ENCODE results near the gene URM1. TPM values are rescaled to one million over a fixed set of nuclear protein-coding genes. Genes with fewer than 3 reads are reported as not detected.

The URM1 gene
- total RNA-seq, 1 experiment from 2014 or later, result 45.4 TPM

DNA sequence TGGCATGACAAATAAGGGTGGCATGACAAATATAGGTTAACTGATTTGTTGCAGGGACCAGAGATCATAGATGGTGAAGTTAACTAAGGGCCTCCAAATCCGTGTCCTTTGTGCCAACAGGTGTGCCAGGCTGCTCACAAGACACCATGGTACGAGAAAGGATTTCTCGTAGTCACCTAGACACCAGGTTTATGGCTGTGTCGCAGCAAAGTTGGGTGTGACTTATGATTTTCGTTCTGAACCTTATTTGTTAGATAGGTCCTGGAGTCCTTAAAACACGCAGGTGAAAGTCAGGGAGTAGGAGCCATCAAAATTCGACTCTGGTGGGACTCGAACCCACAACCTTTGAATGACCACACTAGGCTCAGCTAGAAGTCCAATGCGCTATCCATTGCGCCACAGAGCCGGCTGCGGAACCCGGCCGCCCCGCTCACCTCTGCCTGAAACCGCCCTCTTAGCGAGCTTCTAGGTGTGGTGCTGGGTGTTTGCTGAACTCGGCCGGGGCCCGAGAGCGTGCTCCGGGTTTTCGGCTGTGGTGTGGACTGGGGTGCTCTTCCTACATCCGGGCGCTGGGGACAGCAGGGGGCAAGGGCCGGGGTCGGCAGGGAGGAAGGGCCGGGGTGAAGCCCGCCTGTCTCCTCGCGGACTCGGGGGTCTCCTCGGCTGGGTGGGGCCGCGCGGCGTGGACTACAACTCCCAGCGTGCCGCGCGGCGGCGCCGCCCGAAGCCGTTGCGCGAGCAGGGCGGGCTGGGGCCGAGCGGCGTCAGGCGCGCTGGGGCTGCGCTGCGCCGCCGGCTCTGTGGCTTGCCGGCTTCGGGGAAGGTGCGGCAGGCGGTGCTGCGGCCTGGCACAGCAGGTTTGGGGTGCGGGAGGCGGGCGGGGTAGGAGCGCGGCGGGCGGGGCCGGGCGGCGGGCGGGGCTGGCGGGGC, 31.1 kb upstream of the URM1 start, which contains the start of gene SLC27A4:
Gene SLC27A4 (plus strand): TSS at position 767 of the 930 bp plus-strand sequence. CDS start 2,606 bp downstream, outside the sequence.
- BruUV-seq (replicated peaks), result TSS peak; percentile 100

DNA sequence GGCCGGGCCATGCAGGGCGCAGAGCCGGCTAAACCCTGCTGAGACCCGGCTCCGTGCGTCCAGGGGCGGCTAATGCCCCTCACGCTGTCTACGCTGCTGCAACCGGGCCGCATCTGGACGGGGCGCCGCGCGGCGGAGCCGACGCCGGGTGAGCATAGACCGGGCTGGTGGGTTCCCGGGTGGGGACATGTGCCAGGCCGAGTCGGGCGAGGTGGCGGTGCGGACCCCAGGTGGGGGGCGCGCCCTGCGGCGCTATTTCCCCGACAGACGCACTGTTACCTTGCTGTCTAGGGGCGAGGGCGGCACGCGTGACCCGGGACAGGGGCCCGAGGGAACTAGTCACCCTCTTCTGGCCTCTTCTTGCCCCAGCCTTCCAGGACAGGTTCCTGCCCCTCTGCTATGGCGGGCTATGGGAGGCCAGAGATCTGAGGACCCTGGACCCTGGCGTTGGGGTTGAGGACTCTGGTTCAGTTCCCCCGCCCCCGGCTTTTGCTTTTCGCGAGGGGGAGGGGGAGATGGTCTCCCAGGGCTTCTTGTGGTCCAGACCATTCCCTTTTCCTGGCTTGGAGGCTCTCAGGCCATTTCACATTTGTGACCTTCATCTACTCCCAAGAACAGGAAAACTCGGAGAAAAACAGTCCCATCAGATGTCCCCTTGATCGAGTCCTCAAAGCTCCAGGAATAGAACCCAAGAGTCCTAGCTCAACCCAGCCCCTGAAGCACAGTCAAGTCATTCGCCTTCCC, 30.3 kb upstream of the URM1 start:
- DNase-seq (ENCODE audit: low read depth, low spot score), result no peak
- TF ChIP-seq TCF7L2 (IDR thresholded peaks at IDR 0.05; ENCODE audit: low read depth, low read length) (0 out of 2 replicates have a peak, but pooled peaks have one; percentile 27), POLR2AphosphoS5 (IDR thresholded peaks at IDR 0.05; ENCODE audit: low read depth, low read length) (no peak)

More for the DNA sequence above, 31.1 kb upstream of the URM1 start, which contains the start of gene SLC27A4:
- no peaks in the 10 kb centered on the region for H3K4me1 ChIP-seq (ENCODE audit: control insufficient read depth, insufficient read depth, low read length)
- ChIA-PET POLR2A (no interaction called here), CTCF (no interaction called here)
- intact Hi-C loops (cut with micrococcal nuclease; ENCODE audit: unreplicated experiment), result loop anchor here (10.0 kb wide), 1 partner anchor 45 kb away; no protein-coding TSS in a partner anchor
- in situ Hi-C loops (cut with HindIII; ENCODE audit: low pct_unique_long_range_greater_than_20kb, low sequenced_read_pairs), result no loop called here
- H3K36me3 ChIP-seq (ENCODE audit: control insufficient read depth, insufficient read depth, low read length), result no peaks in the 10 kb centered on the region
- H3K9me3 ChIP-seq (ENCODE audit: control insufficient read depth, insufficient read depth, low read depth, low read length), result no peaks in the 10 kb centered on the region
- ATAC-seq (peak; percentile 91), DNase-seq (ENCODE audit: low read depth, low spot score) (peak; percentile 96)
- peak within 1 kb of the TSS; percentile 74 for H3K27ac ChIP-seq (ENCODE audit: low read length)
- H3K27me3 ChIP-seq (ENCODE audit: control insufficient read depth, insufficient read depth, low read length), result no peaks in the 10 kb centered on the region
- peak within 1 kb of the TSS; percentile 69 to 80 for H3K4me3 ChIP-seq (ENCODE audit: low read depth in 2 of 2, low read length in 2 of 2)
- TF ChIP-seq, protein P1, sequence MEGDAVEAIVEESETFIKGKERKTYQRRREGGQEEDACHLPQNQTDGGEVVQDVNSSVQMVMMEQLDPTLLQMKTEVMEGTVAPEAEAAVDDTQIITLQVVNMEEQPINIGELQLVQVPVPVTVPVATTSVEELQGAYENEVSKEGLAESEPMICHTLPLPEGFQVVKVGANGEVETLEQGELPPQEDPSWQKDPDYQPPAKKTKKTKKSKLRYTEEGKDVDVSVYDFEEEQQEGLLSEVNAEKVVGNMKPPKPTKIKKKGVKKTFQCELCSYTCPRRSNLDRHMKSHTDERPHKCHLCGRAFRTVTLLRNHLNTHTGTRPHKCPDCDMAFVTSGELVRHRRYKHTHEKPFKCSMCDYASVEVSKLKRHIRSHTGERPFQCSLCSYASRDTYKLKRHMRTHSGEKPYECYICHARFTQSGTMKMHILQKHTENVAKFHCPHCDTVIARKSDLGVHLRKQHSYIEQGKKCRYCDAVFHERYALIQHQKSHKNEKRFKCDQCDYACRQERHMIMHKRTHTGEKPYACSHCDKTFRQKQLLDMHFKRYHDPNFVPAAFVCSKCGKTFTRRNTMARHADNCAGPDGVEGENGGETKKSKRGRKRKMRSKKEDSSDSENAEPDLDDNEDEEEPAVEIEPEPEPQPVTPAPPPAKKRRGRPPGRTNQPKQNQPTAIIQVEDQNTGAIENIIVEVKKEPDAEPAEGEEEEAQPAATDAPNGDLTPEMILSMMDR (IDR thresholded peaks at IDR 0.05), result no peak
- TF ChIP-seq POLR2AphosphoS5 (IDR thresholded peaks at IDR 0.05; ENCODE audit: low read depth, low read length), result peak; percentile 62; the same call in 1 of the 2 replicates
- TF ChIP-seq, protein P2, sequence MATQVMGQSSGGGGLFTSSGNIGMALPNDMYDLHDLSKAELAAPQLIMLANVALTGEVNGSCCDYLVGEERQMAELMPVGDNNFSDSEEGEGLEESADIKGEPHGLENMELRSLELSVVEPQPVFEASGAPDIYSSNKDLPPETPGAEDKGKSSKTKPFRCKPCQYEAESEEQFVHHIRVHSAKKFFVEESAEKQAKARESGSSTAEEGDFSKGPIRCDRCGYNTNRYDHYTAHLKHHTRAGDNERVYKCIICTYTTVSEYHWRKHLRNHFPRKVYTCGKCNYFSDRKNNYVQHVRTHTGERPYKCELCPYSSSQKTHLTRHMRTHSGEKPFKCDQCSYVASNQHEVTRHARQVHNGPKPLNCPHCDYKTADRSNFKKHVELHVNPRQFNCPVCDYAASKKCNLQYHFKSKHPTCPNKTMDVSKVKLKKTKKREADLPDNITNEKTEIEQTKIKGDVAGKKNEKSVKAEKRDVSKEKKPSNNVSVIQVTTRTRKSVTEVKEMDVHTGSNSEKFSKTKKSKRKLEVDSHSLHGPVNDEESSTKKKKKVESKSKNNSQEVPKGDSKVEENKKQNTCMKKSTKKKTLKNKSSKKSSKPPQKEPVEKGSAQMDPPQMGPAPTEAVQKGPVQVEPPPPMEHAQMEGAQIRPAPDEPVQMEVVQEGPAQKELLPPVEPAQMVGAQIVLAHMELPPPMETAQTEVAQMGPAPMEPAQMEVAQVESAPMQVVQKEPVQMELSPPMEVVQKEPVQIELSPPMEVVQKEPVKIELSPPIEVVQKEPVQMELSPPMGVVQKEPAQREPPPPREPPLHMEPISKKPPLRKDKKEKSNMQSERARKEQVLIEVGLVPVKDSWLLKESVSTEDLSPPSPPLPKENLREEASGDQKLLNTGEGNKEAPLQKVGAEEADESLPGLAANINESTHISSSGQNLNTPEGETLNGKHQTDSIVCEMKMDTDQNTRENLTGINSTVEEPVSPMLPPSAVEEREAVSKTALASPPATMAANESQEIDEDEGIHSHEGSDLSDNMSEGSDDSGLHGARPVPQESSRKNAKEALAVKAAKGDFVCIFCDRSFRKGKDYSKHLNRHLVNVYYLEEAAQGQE (IDR thresholded peaks at IDR 0.05; ENCODE audit: insufficient read depth in 1 of 2, low read depth in 2 of 2, low read length in 1 of 2), result no peak

More for the DNA sequence above, 30.3 kb upstream of the URM1 start:
- Histone ChIP-seq H3K9me3 (ENCODE audit: control insufficient read depth, insufficient read depth, low read depth, low read length) (no peaks in the 10 kb centered on the region), H3K36me3 (ENCODE audit: control insufficient read depth, insufficient read depth, low read length) (no peaks in the 10 kb centered on the region), H3K27ac (ENCODE audit: low read length) (peak overlapping the region; percentile 70), H3K27me3 (ENCODE audit: control insufficient read depth, insufficient read depth, low read length) (no peaks in the 10 kb centered on the region), H3K4me3 (ENCODE audit: low read depth in 2 of 2, low read length in 2 of 2) (peak overlapping the region; percentile 69 to 80), H3K4me1 (ENCODE audit: control insufficient read depth, insufficient read depth, low read length) (no peaks in the 10 kb centered on the region)
- intact Hi-C loops (cut with micrococcal nuclease; ENCODE audit: unreplicated experiment) (loop anchor here (10.0 kb wide), 1 partner anchor 46 kb away; no protein-coding TSS in a partner anchor), in situ Hi-C loops (cut with HindIII; ENCODE audit: low pct_unique_long_range_greater_than_20kb, low sequenced_read_pairs) (no loop called here)
- no TSS peak for BruUV-seq (replicated peaks)
- ATAC-seq, result peak; percentile 60
- ChIA-PET POLR2A (no interaction called here), CTCF (interaction anchor here (0.5 to 1.5 kb wide), 7 partner anchors 21 to 281 kb away, joined by 3 to 10 read pairs (median 7); partner anchors contain the start of gene CERCAM)

All from Panc1 (cell line).